PFSK-1 (cell line): Measurements from ENCODE around the gene DOK4.

Source experiments
- FOXP2 ChIP-seq: optimal IDR thresholded peaks from 2 replicates; pipeline ENCODE3; 2011; ENCODE audit warnings: borderline replicate concordance, control low read depth, inconsistent platforms; ENCODE audit not compliant: insufficient read depth; ENCODE audit errors: extremely low read length, extremely low read depth
- POLR2AphosphoS5 ChIP-seq: IDR thresholded peaks from 2 replicates; pipeline ENCODE4 v1.6.1; 2012; ENCODE audit warnings: low read depth, mild to moderate bottlenecking, control low read depth, low read length, moderate library complexity
- SIN3A ChIP-seq: IDR thresholded peaks from 2 replicates; pipeline ENCODE4 v1.6.1; 2012; ENCODE audit warnings: mild to moderate bottlenecking, low read length, moderate library complexity, borderline replicate concordance; ENCODE audit not compliant: insufficient read depth
- TAF1 ChIP-seq: IDR thresholded peaks from 2 replicates; pipeline ENCODE4 v1.6.1; 2012; ENCODE audit warnings: low read length, control low read depth, borderline replicate concordance; ENCODE audit not compliant: insufficient read depth
- TF ChIP-seq, protein P1 (sequence below), 2 experiments: IDR thresholded peaks; 2 replicates each; pipeline versions ENCODE4 v1.6.1 to v1.8.0; 2011 to 2012; ENCODE audit warnings: low read depth in 2 of 2, low read length in 2 of 2, control low read depth in 1 of 2, inconsistent platforms in 1 of 2, mild to moderate bottlenecking in 1 of 2, moderate library complexity in 1 of 2; ENCODE audit not compliant: insufficient read depth in 1 of 2

DNA sequence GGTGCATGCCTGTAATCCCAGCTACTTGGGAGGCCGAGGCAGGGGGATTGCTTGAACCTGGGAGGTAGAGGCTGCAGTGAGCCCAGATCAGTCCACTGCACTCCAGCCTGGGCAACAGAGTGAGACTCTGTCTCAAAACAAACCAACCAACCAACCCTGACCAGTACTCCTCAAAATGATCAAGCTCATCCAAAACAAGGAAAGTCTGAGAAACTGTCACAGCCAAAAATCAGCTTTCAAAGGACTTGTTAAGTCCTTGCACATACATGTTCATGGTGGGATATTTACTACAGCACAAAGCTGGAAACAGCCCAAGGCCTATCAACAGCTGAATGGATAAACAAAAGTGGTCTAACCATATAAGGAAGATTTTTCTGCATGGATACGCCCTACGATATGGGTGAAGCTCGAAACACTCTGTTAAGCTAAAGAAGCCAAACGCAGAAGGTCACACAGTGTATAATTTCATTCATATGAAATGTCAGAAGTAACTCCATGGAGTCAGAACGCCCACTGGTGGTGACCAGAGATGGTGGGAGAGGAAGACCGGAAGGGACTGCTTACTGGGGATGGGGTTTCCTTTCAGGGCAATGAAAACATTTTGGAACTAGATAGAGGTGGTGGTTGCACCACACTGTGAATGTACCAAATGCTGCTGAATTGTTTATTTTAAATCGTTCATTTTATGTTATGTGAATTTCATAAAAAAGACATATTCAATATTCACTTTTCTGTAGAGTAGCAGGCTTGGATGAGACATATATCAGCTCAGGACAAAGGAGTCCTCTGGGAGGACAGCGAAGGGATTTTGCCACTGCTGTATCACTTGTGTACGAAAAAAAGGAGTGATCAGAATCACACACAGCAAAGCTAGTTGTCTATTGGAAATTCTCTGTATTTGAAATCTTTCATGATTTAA, 64.0 kb downstream of the DOK4 start:
- TF ChIP-seq TAF1 (no peak), POLR2AphosphoS5 (no peak), SIN3A (no peak), FOXP2 (no peak)
- TF ChIP-seq, protein P1, sequence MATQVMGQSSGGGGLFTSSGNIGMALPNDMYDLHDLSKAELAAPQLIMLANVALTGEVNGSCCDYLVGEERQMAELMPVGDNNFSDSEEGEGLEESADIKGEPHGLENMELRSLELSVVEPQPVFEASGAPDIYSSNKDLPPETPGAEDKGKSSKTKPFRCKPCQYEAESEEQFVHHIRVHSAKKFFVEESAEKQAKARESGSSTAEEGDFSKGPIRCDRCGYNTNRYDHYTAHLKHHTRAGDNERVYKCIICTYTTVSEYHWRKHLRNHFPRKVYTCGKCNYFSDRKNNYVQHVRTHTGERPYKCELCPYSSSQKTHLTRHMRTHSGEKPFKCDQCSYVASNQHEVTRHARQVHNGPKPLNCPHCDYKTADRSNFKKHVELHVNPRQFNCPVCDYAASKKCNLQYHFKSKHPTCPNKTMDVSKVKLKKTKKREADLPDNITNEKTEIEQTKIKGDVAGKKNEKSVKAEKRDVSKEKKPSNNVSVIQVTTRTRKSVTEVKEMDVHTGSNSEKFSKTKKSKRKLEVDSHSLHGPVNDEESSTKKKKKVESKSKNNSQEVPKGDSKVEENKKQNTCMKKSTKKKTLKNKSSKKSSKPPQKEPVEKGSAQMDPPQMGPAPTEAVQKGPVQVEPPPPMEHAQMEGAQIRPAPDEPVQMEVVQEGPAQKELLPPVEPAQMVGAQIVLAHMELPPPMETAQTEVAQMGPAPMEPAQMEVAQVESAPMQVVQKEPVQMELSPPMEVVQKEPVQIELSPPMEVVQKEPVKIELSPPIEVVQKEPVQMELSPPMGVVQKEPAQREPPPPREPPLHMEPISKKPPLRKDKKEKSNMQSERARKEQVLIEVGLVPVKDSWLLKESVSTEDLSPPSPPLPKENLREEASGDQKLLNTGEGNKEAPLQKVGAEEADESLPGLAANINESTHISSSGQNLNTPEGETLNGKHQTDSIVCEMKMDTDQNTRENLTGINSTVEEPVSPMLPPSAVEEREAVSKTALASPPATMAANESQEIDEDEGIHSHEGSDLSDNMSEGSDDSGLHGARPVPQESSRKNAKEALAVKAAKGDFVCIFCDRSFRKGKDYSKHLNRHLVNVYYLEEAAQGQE (IDR thresholded peaks at IDR 0.05; ENCODE audit: insufficient read depth in 1 of 2, low read depth in 2 of 2, low read length in 2 of 2) = no peak
